ENCODE results near the gene NCAPH2. TPM values are rescaled to one million over a fixed set of nuclear protein-coding genes. Genes with fewer than 3 reads are reported as not detected.
A peak's percentile ranks its signal among the peaks of the same experiment; 100 is the strongest.

Gene NCAPH2
- total RNA-seq, 1 donor from 2014 or later = 41.7 TPM

DNA sequence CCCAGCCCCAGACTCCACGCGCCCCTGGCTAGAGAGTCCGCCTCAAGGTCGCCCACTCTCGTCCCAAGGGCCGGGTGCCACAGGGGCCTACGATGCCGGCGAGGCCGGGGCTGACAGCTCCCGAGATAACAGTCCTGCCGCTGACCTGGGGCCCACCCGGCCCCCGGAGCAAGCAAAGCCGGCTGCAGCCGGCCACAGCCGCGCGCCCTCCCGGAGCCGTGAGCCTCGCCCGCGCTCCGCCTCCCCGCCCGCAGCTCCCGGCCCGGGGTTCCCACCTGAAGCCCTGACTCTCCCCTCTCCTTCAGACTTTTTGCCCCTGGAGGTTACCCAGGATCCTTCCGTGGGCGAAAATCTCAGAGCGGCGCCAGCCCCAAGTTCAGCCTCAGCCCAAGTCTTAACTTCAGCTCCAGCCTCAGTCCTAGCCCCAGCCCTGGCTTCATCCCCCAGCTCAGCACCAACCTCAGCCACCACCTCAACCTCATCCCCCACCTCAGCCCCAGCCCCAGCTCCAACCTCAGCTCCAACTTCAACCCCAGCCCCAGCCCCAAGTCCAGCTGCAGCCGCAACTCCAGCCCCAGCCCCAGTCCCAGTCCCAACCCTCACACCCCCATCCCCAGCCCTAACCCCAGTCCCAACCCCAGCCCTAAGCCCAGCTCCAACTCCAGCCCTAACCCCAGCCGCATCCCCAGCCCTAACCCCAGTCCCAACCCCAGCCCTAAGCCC lies 39.4 kb downstream of the NCAPH2 start:
- no peaks in the 10 kb centered on the region for H3K36me3 ChIP-seq
- no peak overlapping the region for H3K4me3 ChIP-seq
- no peak overlapping the region for H3K27ac ChIP-seq
- peaks cover 8 to 10% of the 10 kb centered on the region in 2 donors for H3K4me1 ChIP-seq
- no peaks in the 10 kb centered on the region for H3K9me3 ChIP-seq
- peaks cover 19% of the 10 kb centered on the region for H3K27me3 ChIP-seq
- intact Hi-C loops (cut with DNase I) = no loop called here
- TF ChIP-seq, protein P1, sequence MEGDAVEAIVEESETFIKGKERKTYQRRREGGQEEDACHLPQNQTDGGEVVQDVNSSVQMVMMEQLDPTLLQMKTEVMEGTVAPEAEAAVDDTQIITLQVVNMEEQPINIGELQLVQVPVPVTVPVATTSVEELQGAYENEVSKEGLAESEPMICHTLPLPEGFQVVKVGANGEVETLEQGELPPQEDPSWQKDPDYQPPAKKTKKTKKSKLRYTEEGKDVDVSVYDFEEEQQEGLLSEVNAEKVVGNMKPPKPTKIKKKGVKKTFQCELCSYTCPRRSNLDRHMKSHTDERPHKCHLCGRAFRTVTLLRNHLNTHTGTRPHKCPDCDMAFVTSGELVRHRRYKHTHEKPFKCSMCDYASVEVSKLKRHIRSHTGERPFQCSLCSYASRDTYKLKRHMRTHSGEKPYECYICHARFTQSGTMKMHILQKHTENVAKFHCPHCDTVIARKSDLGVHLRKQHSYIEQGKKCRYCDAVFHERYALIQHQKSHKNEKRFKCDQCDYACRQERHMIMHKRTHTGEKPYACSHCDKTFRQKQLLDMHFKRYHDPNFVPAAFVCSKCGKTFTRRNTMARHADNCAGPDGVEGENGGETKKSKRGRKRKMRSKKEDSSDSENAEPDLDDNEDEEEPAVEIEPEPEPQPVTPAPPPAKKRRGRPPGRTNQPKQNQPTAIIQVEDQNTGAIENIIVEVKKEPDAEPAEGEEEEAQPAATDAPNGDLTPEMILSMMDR (IDR thresholded peaks at IDR 0.05) = no peak
- DNase-seq (ENCODE audit: low spot score in 2 of 2) = no peak

DNA sequence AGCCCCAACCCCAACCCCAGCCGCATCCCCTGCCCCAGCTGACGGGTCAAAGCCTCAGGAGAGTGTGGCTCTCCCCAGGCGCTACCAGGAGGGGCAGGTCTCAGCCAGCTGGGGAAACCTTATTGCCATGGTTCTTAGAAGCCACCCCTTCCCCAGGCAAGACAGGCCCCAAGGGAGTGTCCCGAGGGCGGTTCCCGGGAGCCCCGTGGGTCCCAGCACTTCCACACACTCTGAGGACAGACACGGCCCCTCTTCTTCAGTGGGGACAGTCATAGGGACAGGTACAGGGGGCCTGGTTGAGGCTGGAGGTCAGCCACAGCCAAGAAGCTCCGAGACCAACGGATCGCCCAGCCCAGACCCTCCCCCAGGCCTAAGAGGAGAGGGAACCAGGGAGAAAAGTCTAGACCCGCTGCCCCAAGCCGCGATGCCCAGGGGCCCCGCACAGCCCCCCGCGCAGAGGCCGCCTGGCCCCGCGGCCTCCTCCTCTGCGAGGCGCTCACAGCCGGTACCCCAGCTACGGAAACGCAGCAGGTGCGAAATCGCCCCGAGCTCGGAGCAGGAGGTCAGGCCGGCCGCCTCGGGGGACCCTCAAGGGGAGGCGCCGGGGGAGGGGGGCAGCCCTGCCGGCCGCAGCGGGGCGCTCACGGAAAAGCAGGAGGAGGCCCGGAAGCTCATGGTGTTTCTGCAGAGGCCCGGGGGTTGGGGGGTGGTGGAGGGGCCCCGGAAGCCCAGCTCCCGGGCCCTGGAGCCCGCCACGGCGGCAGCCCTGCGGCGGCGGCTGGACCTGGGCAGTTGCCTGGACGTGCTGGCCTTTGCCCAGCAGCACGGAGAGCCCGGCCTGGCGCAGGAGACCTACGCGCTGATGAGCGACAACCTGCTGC lies 40.3 kb downstream of the NCAPH2 start:
- intact Hi-C loops (cut with DNase I) = no loop called here
- H3K4me3 ChIP-seq = peak overlapping the region; percentile 19 to 51
- H3K4me1 ChIP-seq = peaks cover 8 to 10% of the 10 kb centered on the region in 2 donors
- no peaks in the 10 kb centered on the region for H3K9me3 ChIP-seq
- H3K27me3 ChIP-seq = peaks cover 19% of the 10 kb centered on the region
- TF ChIP-seq, protein P1 (IDR thresholded peaks at IDR 0.05) = no peak
- H3K36me3 ChIP-seq = no peaks in the 10 kb centered on the region
- DNase-seq (ENCODE audit: low spot score in 2 of 2) = no peak
- no peak overlapping the region for H3K27ac ChIP-seq

- Histone ChIP-seq H3K4me3 (peak overlapping the region; percentile 19 to 51), H3K9me3 (no peaks in the 10 kb centered on the region), H3K36me3 (no peaks in the 10 kb centered on the region), H3K4me1 (peaks cover 5 to 10% of the 10 kb centered on the region in 2 donors), H3K27ac (no peak overlapping the region), H3K27me3 (peaks cover 19% of the 10 kb centered on the region)
- intact Hi-C loops (cut with DNase I) = no loop called here
- TF ChIP-seq, protein P1 (IDR thresholded peaks at IDR 0.05) = no peak
- no peak for DNase-seq (ENCODE audit: low spot score in 2 of 2)
These were observed 41.1 kb downstream of the NCAPH2 start for GRCh38 chr22:50548921-50549790.

- DNase-seq (ENCODE audit: low spot score in 2 of 2) = no peak
- no peaks in the 10 kb centered on the region for H3K36me3 ChIP-seq
- H3K27me3 ChIP-seq = peaks cover 19% of the 10 kb centered on the region
- H3K9me3 ChIP-seq = no peaks in the 10 kb centered on the region
- TF ChIP-seq, protein P1 (IDR thresholded peaks at IDR 0.05) = no peak
- H3K27ac ChIP-seq = no peak overlapping the region
- intact Hi-C loops (cut with DNase I) = no loop called here
- H3K4me3 ChIP-seq = no peak overlapping the region
- H3K4me1 ChIP-seq = peaks cover 5 to 7% of the 10 kb centered on the region in 2 donors
These were observed 42.4 kb downstream of the NCAPH2 start for GRCh38 chr22:50550395-50550794.

DNA sequence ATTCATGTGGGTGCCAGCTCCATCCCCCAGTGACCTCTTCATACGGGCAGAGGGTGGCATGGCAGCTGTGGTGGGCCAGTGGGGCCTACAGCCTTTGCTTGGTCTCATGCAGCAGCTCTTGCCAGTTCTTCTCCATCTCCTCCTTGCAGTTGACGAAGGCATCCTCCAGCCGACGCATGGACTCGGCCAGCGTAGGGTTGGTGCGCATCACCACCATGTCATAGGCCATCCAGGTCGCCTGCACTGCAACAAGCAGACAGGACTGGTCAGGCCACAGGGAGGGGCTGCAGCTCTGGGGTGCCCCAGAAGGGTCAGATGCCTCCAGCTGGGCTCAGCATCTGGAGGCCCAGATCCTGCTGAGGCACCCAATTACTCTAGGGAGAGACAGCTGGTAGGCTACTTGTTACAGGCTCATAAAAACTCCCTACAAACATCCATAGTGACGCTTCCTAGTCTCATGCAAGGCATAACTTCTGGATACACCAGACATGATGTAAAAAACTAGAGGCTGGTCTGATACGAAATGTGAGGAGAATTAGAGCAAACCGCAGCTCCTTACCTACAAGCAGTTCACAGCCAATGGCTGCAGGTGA lies 43.2 kb downstream of the NCAPH2 start:
- no peaks in the 10 kb centered on the region for H3K36me3 ChIP-seq
- H3K4me3 ChIP-seq = no peak overlapping the region
- intact Hi-C loops (cut with DNase I) = no loop called here
- no peak for DNase-seq (ENCODE audit: low spot score in 2 of 2)
- no peaks in the 10 kb centered on the region for H3K9me3 ChIP-seq
- TF ChIP-seq, protein P1 (IDR thresholded peaks at IDR 0.05) = no peak
- H3K27me3 ChIP-seq = peaks cover 19% of the 10 kb centered on the region
- no peak overlapping the region for H3K27ac ChIP-seq
- peaks cover 5 to 7% of the 10 kb centered on the region in 2 donors for H3K4me1 ChIP-seq
